ENCODE measurements around the gene EPB41L5. TPM values are rescaled to one million over a fixed set of nuclear protein-coding genes. Genes with fewer than 3 reads are reported as not detected.
"Not testable (repeated sequence)": the region's sequence is repeated elsewhere in the genome, so short reads cannot be mapped to it uniquely, and the experiment has no call there.

EPB41L5 gene
- total RNA-seq, 1 donor from 2014 or later = 27.0 TPM

GRCh38 chr2:120064664-120065063 is 51.8 kb downstream of the EPB41L5 start:
- H3K4me3 ChIP-seq (ENCODE audit: low read depth, low read length) = no peak overlapping the region
- no peak for TF ChIP-seq CTCF (conservative IDR thresholded peaks at IDR 0.05; ENCODE audit: low read depth, low read length)
- DNase-seq (ENCODE audit: low read depth) = no peak

GRCh38 chr2:120066800-120067547 is 54.1 kb downstream of the EPB41L5 start:
- TF ChIP-seq CTCF (conservative IDR thresholded peaks at IDR 0.05; ENCODE audit: low read depth, low read length) = no peak
- H3K4me3 ChIP-seq (ENCODE audit: low read depth, low read length) = no peak overlapping the region

GRCh38 chr2:120068040-120068658 is 55.3 kb downstream of the EPB41L5 start:
- DNase-seq (ENCODE audit: low read depth); H3K4me3 ChIP-seq (ENCODE audit: low read depth, low read length): not testable (repeated sequence)

More at GRCh38 chr2:120066800-120067547, 54.1 kb downstream of the EPB41L5 start:
- no peak for DNase-seq (ENCODE audit: low read depth)

- H3K4me3 ChIP-seq (ENCODE audit: low read depth, low read length) = no peak overlapping the region
- DNase-seq (ENCODE audit: low read depth) = no peak
- TF ChIP-seq CTCF (conservative IDR thresholded peaks at IDR 0.05; ENCODE audit: low read depth, low read length) = no peak
Observed at GRCh38 chr2:120075545-120075944, 62.7 kb downstream of the EPB41L5 start.

GRCh38 chr2:120077896-120078295 is 65.0 kb downstream of the EPB41L5 start:
- no peak for DNase-seq (ENCODE audit: low read depth)
- no peak overlapping the region for H3K4me3 ChIP-seq (ENCODE audit: low read depth, low read length)

GRCh38 chr2:120079647-120080046 is 66.8 kb downstream of the EPB41L5 start:
- no peak overlapping the region for H3K4me3 ChIP-seq (ENCODE audit: low read depth, low read length)
- no peak for TF ChIP-seq CTCF (conservative IDR thresholded peaks at IDR 0.05; ENCODE audit: low read depth, low read length)
- no peak for DNase-seq (ENCODE audit: low read depth)

More at GRCh38 chr2:120077896-120078295, 65.0 kb downstream of the EPB41L5 start:
- TF ChIP-seq CTCF (conservative IDR thresholded peaks at IDR 0.05; ENCODE audit: low read depth, low read length) = no peak

- no peak for TF ChIP-seq CTCF (conservative IDR thresholded peaks at IDR 0.05; ENCODE audit: low read depth, low read length)
- H3K4me3 ChIP-seq (ENCODE audit: low read depth, low read length) = no peak overlapping the region
- no peak for DNase-seq (ENCODE audit: low read depth)
Observed at GRCh38 chr2:120091436-120091835, 78.6 kb downstream of the EPB41L5 start.

Data from epithelial cell of proximal tubule (primary cell).